Kidney epithelial cell (primary cell): ENCODE data around the gene SMIM44. TPM values are rescaled to one million over a fixed set of nuclear protein-coding genes. Genes with fewer than 3 reads are reported as not detected.
"Not testable (repeated sequence)": the region's sequence is repeated elsewhere in the genome, so short reads cannot be mapped to it uniquely, and the experiment has no call there.

Source experiments
- DNase-seq: peaks from one replicate; pipeline ENCODE4 v3.0.0-alpha.2; 2010; ENCODE audit warnings: low read depth
- H3K27me3 ChIP-seq: 2 replicates; pipeline ENCODE4 v1.6.0; 2011; ENCODE audit warnings: low read length; ENCODE audit not compliant: control insufficient read depth, insufficient read depth
- H3K36me3 ChIP-seq: 2 replicates; pipeline ENCODE4 v1.5.1; 2011; ENCODE audit warnings: low read length; ENCODE audit not compliant: control insufficient read depth, insufficient read depth
- H3K4me3 ChIP-seq: 2 replicates; pipeline ENCODE4 v1.5.1; 2011; ENCODE audit warnings: low read depth, mild to moderate bottlenecking, control low read depth, low read length
- total RNA-seq: library from RNA; depleted of rRNA; stranded (reverse); fragments of >200 nt; gene quantifications from 2 replicates; pipeline ENCODE4 v1.2.3, GENCODE V29; 2015
- TF ChIP-seq, protein P1 (sequence below): IDR thresholded peaks from 2 replicates; pipeline ENCODE4 v1.5.1; 2011; ENCODE audit warnings: mild to moderate bottlenecking, moderate library complexity, low read length, control low read depth, inconsistent platforms; ENCODE audit not compliant: insufficient read depth, poor library complexity, severe bottlenecking

The SMIM44 gene
- total RNA-seq, result 0.62 and 1.2 TPM in 2 replicates

DNA sequence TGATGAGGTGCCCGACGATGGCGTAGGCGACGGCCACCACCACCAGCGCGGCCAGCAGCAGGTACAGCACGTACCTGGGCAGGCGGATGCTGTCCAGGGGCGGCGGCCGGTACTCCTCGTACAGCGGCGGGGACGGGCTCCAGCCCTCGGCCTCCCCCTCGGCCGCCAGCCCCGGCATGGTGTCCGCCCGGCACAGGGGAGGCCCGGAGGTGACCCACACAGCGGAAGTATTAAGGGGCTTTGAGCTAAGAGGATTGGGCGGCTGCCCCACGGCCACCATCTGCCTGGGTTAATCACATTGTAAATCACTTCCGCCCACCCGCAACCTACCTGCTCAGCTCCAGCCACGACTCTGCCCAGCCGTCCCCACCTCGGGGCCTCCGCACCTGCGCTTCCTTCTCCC lies at the start of gene SMIM44:
TSS of gene SMIM44 (minus strand) at position 216 of the 403 bp plus-strand sequence. CDS start at position 178, 38 bp downstream.
- DNase-seq, result no peak
- TF ChIP-seq, protein P1, sequence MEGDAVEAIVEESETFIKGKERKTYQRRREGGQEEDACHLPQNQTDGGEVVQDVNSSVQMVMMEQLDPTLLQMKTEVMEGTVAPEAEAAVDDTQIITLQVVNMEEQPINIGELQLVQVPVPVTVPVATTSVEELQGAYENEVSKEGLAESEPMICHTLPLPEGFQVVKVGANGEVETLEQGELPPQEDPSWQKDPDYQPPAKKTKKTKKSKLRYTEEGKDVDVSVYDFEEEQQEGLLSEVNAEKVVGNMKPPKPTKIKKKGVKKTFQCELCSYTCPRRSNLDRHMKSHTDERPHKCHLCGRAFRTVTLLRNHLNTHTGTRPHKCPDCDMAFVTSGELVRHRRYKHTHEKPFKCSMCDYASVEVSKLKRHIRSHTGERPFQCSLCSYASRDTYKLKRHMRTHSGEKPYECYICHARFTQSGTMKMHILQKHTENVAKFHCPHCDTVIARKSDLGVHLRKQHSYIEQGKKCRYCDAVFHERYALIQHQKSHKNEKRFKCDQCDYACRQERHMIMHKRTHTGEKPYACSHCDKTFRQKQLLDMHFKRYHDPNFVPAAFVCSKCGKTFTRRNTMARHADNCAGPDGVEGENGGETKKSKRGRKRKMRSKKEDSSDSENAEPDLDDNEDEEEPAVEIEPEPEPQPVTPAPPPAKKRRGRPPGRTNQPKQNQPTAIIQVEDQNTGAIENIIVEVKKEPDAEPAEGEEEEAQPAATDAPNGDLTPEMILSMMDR, result no peak
- peaks cover 25% of the 10 kb centered on the region for H3K27me3 ChIP-seq
- H3K4me3 ChIP-seq, result peak within 1 kb of the TSS; percentile 23
- H3K36me3 ChIP-seq, result no peaks in the 10 kb centered on the region

DNA sequence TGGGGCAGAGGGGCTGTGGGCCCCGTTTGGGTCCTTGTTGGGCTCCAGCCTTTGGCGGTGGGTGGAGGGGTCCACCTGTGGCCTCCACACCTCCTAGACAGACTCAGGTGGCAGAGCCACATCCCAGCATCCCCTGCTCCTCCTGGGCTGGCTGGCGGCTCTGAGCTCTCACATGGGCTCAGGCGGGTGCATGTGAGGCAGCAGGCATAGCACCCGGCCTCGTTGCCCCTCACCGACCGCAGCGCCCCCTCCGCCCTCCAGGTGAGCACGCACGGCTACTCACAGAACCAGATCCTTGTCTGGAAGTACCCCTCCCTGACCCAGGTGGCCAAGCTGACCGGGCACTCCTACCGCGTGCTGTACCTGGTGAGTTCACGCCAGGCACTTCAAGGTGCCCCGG lies 49.8 kb upstream of the SMIM44 start:
- peaks cover 5% of the 10 kb centered on the region for H3K36me3 ChIP-seq
- TF ChIP-seq, protein P1, result no peak

DNA sequence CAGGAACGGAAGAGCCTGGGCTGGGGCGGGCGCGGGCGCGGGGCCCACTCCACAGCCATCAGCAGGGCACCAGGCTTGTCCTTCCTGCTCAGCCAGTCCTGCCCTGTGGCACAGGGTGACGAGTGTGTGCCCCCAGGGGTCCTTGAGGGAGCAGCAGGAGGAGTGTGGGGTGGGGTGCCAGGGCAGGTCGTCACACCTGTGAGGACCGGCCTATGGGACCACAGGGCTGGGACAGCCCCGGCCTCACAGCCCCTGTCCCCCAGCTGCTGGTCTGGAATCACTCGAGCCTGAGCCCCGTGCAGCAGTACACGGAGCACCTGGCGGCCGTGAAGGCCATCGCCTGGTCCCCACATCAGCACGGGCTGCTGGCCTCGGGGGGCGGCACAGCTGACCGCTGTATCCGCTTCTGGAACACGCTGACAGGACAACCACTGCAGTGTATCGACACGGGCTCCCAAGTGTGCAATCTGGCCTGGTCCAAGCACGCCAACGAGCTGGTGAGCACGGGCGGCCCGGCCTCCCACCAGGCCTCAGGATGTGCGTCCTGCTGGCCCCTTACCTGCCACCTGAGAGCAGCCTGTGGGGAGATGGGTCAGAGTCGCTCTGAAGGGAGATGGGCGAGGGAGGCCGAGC lies 49.0 kb upstream of the SMIM44 start:
- Histone ChIP-seq H3K4me3 (no peak overlapping the region), H3K36me3 (peaks cover 6% of the 10 kb centered on the region), H3K27me3 (no peaks in the 10 kb centered on the region)
- DNase-seq, result no peak
- TF ChIP-seq, protein P1, result no peak

More for the DNA sequence above, 49.8 kb upstream of the SMIM44 start:
- Histone ChIP-seq H3K4me3 (no peak overlapping the region), H3K27me3 (no peaks in the 10 kb centered on the region)
- DNase-seq, result no peak

DNA sequence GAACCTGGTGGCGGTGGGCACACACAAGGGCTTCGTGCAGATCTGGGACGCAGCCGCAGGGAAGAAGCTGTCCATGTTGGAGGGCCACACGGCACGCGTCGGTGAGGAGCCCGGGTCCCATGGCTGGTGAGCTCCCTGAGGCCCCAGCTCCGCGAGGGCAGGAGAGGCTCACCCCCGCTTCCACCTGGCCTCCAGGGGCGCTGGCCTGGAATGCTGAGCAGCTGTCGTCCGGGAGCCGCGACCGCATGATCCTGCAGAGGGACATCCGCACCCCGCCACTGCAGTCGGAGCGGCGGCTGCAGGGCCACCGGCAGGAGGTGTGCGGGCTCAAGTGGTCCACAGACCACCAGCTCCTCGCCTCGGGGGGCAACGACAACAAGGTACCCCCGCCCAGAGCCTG lies 48.5 kb upstream of the SMIM44 start:
- TF ChIP-seq, protein P1, result no peak
- Histone ChIP-seq H3K36me3 (peaks cover 6% of the 10 kb centered on the region), H3K27me3 (no peaks in the 10 kb centered on the region), H3K4me3 (no peak overlapping the region)
- DNase-seq, result no peak

DNA sequence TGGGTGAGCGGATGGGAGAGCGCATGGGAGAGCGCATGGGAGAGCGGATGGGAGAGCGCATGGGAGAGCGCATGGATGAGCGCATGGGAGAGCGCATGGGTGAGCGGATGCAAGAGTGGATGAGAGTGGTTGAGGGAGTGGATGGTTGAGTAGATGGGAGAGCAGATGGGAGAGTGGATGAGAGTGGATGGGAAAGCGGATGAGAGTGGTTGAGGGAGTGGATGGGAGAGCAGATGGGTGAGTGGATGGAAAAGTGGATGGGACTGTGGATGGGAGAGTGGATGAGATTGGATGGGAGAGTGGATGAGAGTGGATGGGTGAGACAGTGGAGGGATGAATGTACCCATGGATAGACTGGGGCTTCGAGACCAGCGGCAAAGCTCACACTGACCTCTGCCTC lies 47.1 kb upstream of the SMIM44 start:
- H3K36me3 ChIP-seq, result peaks cover 6% of the 10 kb centered on the region
- no peak for DNase-seq

DNA sequence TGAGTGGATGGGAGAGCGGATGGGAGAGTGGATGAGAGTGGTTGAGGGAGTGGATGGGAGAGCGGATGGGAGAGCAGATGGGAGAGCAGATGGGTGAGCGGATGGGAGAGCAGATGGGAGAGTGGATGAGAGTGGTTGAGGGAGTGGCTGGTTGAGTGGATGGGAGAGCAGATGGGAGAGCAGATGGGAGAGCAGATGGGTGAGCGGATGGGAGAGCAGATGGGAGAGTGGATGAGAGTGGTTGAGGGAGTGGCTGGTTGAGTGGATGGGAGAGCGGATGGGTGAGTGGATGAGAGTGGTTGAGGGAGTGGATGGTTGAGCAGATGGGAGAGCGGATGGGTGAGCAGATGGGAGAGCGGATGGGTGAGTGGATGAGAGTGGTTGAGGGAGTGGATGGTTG lies 46.1 kb upstream of the SMIM44 start:
- H3K27me3 ChIP-seq, H3K36me3 ChIP-seq, H3K4me3 ChIP-seq, DNase-seq: not testable (repeated sequence)

More for the DNA sequence above, 47.1 kb upstream of the SMIM44 start:
- no peak overlapping the region for H3K4me3 ChIP-seq
- TF ChIP-seq, protein P1, result no peak
- H3K27me3 ChIP-seq, result no peaks in the 10 kb centered on the region
